Left forelimb (tissue), 1 donor: ENCODE measurements around the gene AOAH.
"Not testable (repeated sequence)": the region's sequence is repeated elsewhere in the genome, so short reads cannot be mapped to it uniquely, and the experiment has no call there.

Experiments used
- DNase-seq: peaks from one replicate; pipeline ENCODE4 v3.0.0-alpha.2; 2018; ENCODE audit warnings: low spot score

AOAH gene

DNA sequence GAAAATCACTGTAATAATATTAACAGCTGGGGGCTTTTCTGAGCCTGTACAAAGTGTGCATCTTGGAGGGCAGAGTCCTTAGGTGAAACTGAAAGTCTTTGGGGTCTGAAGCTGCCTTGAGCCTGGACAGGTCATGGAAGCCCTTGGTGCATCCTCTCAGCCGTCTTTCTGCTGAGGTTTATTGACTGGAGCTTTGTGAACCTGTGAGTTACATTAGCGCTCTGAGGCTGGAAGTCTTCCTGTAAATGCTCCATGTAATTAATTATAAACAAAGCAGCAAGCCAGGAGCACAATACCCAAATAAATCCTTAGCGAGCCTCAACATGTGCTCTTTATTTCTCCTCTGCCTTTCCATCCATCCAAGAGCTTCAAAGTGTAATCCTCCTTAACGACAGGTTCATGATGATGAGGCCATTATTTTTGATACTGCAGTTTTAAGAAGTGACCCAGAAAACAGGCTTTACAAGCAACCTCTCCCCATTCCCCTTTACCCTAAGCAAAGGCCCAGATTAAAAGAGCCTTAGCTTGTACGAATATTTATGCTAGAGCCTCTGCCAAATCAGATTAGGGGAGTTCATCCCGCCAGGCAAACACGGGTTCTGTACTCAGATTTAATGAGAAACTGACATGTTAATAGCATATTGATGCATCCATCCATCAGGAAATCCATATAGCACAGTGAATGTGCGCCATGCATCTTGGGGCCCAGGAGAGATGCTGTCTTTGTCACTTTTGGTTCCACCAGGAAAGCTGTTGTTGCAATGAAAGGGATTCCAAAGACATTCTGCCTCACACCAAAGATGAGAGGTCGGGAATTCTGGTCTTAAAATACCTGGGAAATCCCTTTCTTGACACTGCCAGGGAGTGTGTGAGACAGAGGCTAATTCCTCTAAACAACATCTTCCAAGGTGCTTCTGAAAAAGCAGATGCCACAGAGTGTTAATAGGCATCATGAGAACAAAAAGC, 216.5 kb downstream of the AOAH start:
- no peak for DNase-seq

DNA sequence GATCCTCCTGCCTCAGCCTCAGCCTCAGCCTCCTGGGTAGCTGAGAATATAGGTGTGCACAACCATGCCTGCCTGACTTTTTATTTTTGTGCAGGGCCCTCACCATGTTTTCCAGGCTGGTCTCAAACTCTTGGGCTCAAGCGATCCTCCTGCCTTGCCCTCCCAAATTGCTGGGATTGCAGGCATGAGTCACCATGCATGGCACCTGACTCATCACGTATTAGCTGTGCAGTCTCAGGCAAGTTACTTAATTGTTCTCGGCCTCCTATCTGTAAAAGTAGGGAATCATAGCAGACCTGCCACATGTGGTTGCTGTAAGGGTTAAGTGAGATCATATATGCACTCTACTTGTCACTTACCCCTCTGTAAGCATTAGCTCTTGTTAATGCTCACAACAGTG, 217.5 kb downstream of the AOAH start:
- DNase-seq, result no peak

- DNase-seq, result no peak
Measured at GRCh38 chr7:36506130-36506798, 218.0 kb downstream of the AOAH start.

- DNase-seq, result not testable (repeated sequence)
Measured at GRCh38 chr7:36504617-36505016, 219.7 kb downstream of the AOAH start.

- not testable (repeated sequence) for DNase-seq
Measured at GRCh38 chr7:36504216-36504615, 220.1 kb downstream of the AOAH start.

GRCh38 chr7:36497775-36498174, 226.5 kb downstream of the AOAH start:
- no peak for DNase-seq

- not testable (repeated sequence) for DNase-seq
Measured at GRCh38 chr7:36497176-36497575, 227.1 kb downstream of the AOAH start.

DNA sequence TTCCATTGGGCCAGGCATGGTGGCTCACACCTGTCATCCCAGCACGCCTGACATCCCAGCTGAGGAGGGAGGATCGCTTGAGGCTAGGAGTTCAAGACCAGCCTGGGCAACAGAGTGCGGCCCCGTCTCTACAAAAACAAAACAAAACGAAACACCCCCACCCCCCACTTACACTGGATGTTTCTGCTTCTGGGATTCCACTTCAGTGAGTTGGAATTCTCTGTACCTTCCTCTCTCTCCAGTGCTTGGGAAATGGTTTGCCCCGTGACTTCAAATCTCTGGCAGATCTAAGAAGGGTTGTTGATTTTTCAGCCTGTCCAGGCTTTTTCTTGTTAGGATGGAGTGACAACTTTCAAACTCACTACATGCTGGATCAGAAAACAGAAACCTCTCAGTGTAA, 227.7 kb downstream of the AOAH start:
- DNase-seq, result no peak

DNA sequence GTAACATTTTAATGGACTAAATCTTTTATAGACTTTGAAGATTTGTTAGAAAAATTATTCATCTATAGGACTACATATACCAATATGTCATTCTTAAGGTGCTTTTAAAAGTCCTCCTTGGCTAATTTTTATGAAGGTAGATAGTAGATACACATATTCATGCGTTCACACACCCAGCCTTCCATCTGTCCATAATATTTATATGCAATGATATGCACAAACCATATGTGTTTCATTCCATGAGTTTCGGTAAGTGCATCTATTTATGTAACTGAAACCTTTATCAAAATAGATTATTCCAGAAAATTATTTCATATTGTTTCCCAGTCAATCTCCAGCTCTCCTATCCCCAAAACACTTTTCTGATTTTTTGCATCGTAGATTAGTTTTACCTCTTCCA, 233.0 kb downstream of the AOAH start:
- DNase-seq, result no peak

GRCh38 chr7:36490419-36490830, 233.9 kb downstream of the AOAH start:
- DNase-seq, result no peak

GRCh38 chr7:36488672-36489071, 235.6 kb downstream of the AOAH start:
- not testable (repeated sequence) for DNase-seq

- no peak for DNase-seq
Measured at GRCh38 chr7:36487756-36488336, 236.4 kb downstream of the AOAH start.

- no peak for DNase-seq
Measured at GRCh38 chr7:36486336-36486735, 238.0 kb downstream of the AOAH start.

DNA sequence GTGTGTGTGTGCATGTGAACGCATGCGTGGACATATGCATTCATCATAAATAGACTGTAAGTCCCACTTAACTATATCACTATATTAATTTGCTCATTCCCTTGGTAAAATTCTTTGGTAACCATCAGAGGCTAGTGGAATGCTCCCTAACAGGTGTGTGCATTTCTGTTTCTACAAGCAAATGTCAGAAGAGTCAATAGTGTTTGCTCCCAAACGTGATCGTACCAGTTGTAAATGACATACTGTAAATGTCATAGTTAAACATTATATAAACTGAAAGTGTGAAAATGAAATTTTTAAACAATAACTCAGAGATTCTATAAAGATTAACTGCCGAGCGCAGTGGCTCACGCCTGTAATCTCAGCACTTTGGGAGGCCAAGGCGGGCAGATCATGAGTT, 240.0 kb downstream of the AOAH start:
- no peak for DNase-seq

GRCh38 chr7:36483853-36484252, 240.4 kb downstream of the AOAH start:
- not testable (repeated sequence) for DNase-seq

- no peak for DNase-seq
Measured at GRCh38 chr7:36478745-36479144, 245.5 kb downstream of the AOAH start.

DNA sequence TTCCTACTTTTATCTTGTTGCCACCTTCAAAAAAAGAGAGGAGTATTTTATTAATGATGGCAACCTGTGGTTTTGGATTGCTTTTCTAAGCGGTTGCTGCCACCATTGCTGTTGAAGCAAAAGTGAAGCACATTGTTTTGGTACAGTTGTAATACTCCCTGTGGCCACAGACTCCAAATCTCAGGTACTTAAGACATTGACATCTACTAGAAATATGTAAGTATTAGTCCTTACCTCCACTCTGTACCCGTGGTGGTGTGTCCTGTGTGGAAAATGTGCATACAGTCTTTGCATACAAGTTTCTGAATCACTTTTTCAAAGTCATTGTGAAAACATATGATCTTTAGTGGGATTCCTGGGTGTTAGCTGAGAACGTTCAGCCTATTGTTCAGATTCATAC, 248.9 kb downstream of the AOAH start:
- no peak for DNase-seq

- DNase-seq, result no peak
Measured at GRCh38 chr7:36475011-36475342, 249.3 kb downstream of the AOAH start.

DNA sequence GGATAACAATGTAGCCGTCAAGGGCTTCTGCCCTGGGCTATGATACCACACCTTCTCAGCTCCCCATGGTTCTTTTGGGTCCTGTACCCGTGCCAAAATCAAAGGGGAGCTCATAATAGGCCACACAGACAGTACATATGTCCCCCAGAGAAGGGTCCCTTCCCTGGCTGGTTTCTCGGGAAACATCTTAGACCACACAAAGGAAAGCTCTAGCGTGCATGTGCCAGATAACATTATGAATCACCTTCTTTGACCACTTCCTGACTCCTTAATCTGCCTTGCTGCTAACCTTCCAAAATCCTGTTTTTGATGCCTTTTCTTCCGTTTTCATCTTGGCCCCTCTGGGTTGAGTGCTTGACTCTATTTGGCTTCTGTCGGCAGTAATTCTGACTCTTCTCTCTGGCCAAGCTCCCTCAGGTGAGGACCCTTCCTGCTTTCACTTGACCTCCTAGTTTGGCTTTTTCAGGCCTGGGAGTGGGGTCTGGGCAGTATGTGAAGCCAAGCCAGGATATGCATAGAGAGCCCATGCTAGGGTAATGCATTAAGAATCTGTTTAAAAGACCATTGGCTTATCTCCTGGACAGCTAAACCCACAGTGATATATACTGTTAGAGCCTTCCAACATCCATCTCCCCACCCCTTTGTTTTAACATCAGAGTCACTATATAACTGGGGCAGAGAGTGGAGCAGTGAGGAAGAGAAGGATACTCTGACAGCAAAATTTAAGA, 249.8 kb downstream of the AOAH start:
- DNase-seq, result no peak

GRCh38 chr7:36473454-36474282, 250.6 kb downstream of the AOAH start:
- DNase-seq, result no peak

DNA sequence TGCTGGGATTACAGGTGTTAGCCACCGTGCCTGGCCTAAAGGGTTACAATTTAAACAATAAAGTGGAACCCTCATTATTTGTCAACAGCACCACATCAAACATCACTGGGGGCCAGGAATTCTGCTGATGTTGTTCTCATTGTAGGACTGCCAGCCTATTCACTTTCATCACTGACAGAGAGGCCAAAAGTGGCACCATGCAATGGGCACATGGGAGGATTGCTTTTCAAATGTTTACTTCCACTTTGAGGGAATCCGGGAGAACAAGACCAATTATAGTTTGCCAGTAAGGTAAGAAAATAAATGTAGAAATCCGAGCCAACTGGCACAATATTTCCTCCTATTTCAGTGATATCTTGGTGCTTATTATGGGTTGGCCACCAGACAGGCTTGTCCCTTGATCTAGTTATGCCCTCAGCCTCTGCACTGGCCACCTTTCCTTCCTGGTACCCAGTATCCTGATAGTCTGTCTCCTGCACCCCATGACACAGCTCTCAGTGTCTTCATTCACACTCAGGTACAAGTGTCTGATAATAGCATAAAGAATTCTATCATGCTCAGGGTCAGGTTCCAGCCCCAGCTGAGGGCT, 252.1 kb downstream of the AOAH start:
- no peak for DNase-seq
